B cell (primary cell): ENCODE measurements around the gene TTLL11. TPM values are rescaled to one million over a fixed set of nuclear protein-coding genes. Genes with fewer than 3 reads are reported as not detected.

Source experiments
- ATAC-seq: fragments of 200-7000 bp; cut with Tn5 transposase; one replicate; pipeline ENCODE4 v1.10.0; 2021; ENCODE audit warnings: low read depth, mild to moderate bottlenecking, moderate number of reproducible peaks, moderate library complexity
- CTCF ChIA-PET: fragments of 350-600 bp; sonication (Branson Sonifier 250); formaldehyde crosslinking; loops from one replicate; lab custom pipeline; 2021; ENCODE audit warnings: antibody characterized with exemption, inconsistent platforms; lab: Charles Lee
- POLR2A ChIA-PET: fragments of 350-600 bp; sonication (Branson Sonifier 250); formaldehyde crosslinking; loops from one replicate; lab custom pipeline; 2021; ENCODE audit warnings: antibody characterized with exemption; lab: Charles Lee
- DNase-seq: peaks from one replicate; pipeline ENCODE4 v3.0.0; 2013
- H2AFZ ChIP-seq: 2 replicates; pipeline ENCODE4 v1.6.1; 2012; ENCODE audit warnings: mild to moderate bottlenecking, low read depth, low read length; ENCODE audit not compliant: insufficient read depth, poor library complexity, severe bottlenecking
- H3K27ac ChIP-seq, 2 donors: 1 replicate in 1 of 2; 2 replicates in 1 of 2; pipeline ENCODE4 v1.5.1; 2012 to 2013; ENCODE audit warnings: low read length in 2 of 2, mild to moderate bottlenecking in 2 of 2, moderate library complexity in 1 of 2
- H3K27me3 ChIP-seq, 4 experiments: fragments of 200-600 bp in 1 of 4; sonication (generic) in 1 of 4; replicated peaks in 1 of 4; 1 replicate in 2 of 4; 2 replicates in 2 of 4; pipeline versions ENCODE4 v1.6.1 to v1.7.0; 2013 to 2016; ENCODE audit warnings: low read length in 3 of 4, mild to moderate bottlenecking in 2 of 4, mixed read lengths in 1 of 4, moderate library complexity in 1 of 4; ENCODE audit not compliant: insufficient read depth in 4 of 4, control insufficient read depth in 3 of 4; ENCODE audit errors: control extremely low read depth in 1 of 4
- H3K36me3 ChIP-seq, 2 experiments: replicated peaks in 1 of 2; 1 replicate in 1 of 2; 2 replicates in 1 of 2; pipeline versions ENCODE4 v1.6.1 to v1.7.1; 2013; ENCODE audit warnings: low read length in 1 of 2; ENCODE audit not compliant: insufficient read depth in 2 of 2, control insufficient read depth in 1 of 2; ENCODE audit errors: control extremely low read depth in 1 of 2, extremely low read depth in 1 of 2
- H3K4me1 ChIP-seq, 2 donors: fragments of 200-600 bp in 1 of 2; sonication (generic) in 1 of 2; 1 replicate in 1 of 2; 2 replicates in 1 of 2; pipeline versions ENCODE4 v1.5.1 to v1.6.1; 2013 to 2017; ENCODE audit warnings: low read length in 2 of 2; ENCODE audit not compliant: control insufficient read depth in 2 of 2, insufficient read depth in 2 of 2
- H3K4me2 ChIP-seq: replicated peaks from 2 replicates; pipeline ENCODE3; 2012; ENCODE audit warnings: mild to moderate bottlenecking, low read depth, low read length; ENCODE audit not compliant: poor library complexity, severe bottlenecking
- H3K4me3 ChIP-seq, 5 experiments: fragments of 200-600 bp in 1 of 5; sonication (generic) in 1 of 5; 1 replicate in 3 of 5; 2 replicates in 2 of 5; pipeline versions ENCODE4 v1.5.1 to v1.7.0; 2011 to 2016; ENCODE audit warnings: low read length in 4 of 5, mild to moderate bottlenecking in 4 of 5, low read depth in 2 of 5, control low read depth in 1 of 5, moderate library complexity in 1 of 5; ENCODE audit not compliant: insufficient read depth in 1 of 5; ENCODE audit errors: control extremely low read depth in 1 of 5, extremely low read depth in 1 of 5
- H3K79me2 ChIP-seq: fragments of 200-600 bp; sonication (generic); one replicate; pipeline ENCODE4 v1.6.0; 2016; ENCODE audit warnings: low read length; ENCODE audit not compliant: control insufficient read depth, insufficient read depth
- H3K9ac ChIP-seq: fragments of 200-600 bp; sonication (generic); 2 replicates; pipeline ENCODE4 v1.6.1; 2017; ENCODE audit warnings: mild to moderate bottlenecking, low read length, moderate library complexity
- H3K9me3 ChIP-seq, 3 donors: one replicate each; pipeline versions ENCODE4 v1.6.1 to v1.7.1; 2013; ENCODE audit warnings: low read length in 2 of 3; ENCODE audit not compliant: control insufficient read depth in 2 of 3, insufficient read depth in 1 of 3; ENCODE audit errors: control extremely low read depth in 1 of 3
- H4K20me1 ChIP-seq: 2 replicates; pipeline ENCODE4 v1.6.0; 2012; ENCODE audit warnings: mild to moderate bottlenecking, low read length; ENCODE audit not compliant: insufficient read depth, control insufficient read depth, poor library complexity, severe bottlenecking
- H3K27ac Mint-ChIP-seq: one replicate; pipeline ENCODE4 v1.8.0; 2021; ENCODE audit warnings: mixed read lengths
- H3K27me3 Mint-ChIP-seq: one replicate; pipeline ENCODE4 v1.8.0; 2021; ENCODE audit warnings: mixed read lengths
- H3K4me1 Mint-ChIP-seq: one replicate; pipeline ENCODE4 v1.8.0; 2021; ENCODE audit warnings: mixed read lengths
- H3K4me3 Mint-ChIP-seq: one replicate; pipeline ENCODE4 v1.8.0; 2021; ENCODE audit warnings: mixed read lengths
- H3K9me3 Mint-ChIP-seq: one replicate; pipeline ENCODE4 v1.8.0; 2022; ENCODE audit warnings: mixed read lengths; ENCODE audit not compliant: insufficient read depth
- CTCF ChIP-seq: fragments of 200-600 bp; IDR thresholded peaks from one replicate; pipeline ENCODE4 v1.8.0; 2022; ENCODE audit warnings: antibody characterized with exemption, mild to moderate bottlenecking
- EZH2 ChIP-seq: IDR thresholded peaks from 2 replicates; pipeline ENCODE4 v1.6.1; 2012; ENCODE audit warnings: borderline replicate concordance, low read depth, mild to moderate bottlenecking, moderate library complexity, low read length; ENCODE audit not compliant: insufficient read depth, poor library complexity, severe bottlenecking
- WGBS: methylation state at CpG from one replicate; pipeline ENCODE4 v1.1.5; 2013; ENCODE audit warnings: missing lambda C conversion rate; ENCODE audit not compliant: insufficient coverage; 5-methylcytosine and 5-hydroxymethylcytosine counted together
- intact Hi-C: fragments of 100-400 bp; cut with micrococcal nuclease; formaldehyde crosslinking; loops from one replicate; pipeline ENCODE4 v1.10.0; 2022
- polyA plus RNA-seq: library from polyadenylated mRNA; depleted of rRNA; stranded (reverse); fragments of >200 nt; gene quantifications from 2 replicates; pipeline ENCODE4 v1.2.3, GENCODE V29; 2012
- total RNA-seq, 2 donors: library from RNA; stranded (reverse); fragments of 120-200 nt in 1 of 2; gene quantifications; 1 replicate in 1 of 2; 2 replicates in 1 of 2; pipeline versions ENCODE4 v1.2.3 to v1.2.4, GENCODE V29; 2013 to 2022

The TTLL11 gene
- total and polyA plus RNA-seq, 2 donors (not counting 1 experiment from before 2014, with no cell fraction given) = 3.6 to 3.8 TPM

GRCh38 chr9:121888438-121888775 lies 204.7 kb downstream of the TTLL11 start:
- CTCF ChIA-PET = no interaction called here
- Histone ChIP-seq H2AFZ (no peak overlapping the region), H3K4me2 (no peak overlapping the region), H3K4me1 (peaks cover 0 to 4% of the 10 kb centered on the region in 2 donors), H3K9ac (no peak overlapping the region), H4K20me1 (no peaks in the 10 kb centered on the region), H3K36me3 (no peaks in the 10 kb centered on the region), H3K9me3 (no peaks in the 10 kb centered on the region), H3K4me3 (no peak overlapping the region), H3K27ac (no peak overlapping the region), H3K79me2 (no peaks in the 10 kb centered on the region), H3K27me3 (no peaks in the 10 kb centered on the region)
- Mint-ChIP-seq H3K4me3 (no peak overlapping the region), H3K27ac (no peak overlapping the region), H3K9me3 (no peaks in the 10 kb centered on the region), H3K27me3 (no peaks in the 10 kb centered on the region), H3K4me1 (peaks cover 21% of the 10 kb centered on the region)
- TF ChIP-seq EZH2 (no peak), CTCF (no peak)
- DNase-seq = no peak
- 95% methylated on average over 4 of the region's 4 CpGs for WGBS
- ATAC-seq = no peak
- POLR2A ChIA-PET = no interaction called here
- intact Hi-C loops = no loop called here

- Mint-ChIP-seq H3K4me3 (no peak overlapping the region), H3K27ac (no peak overlapping the region), H3K4me1 (peaks cover 21% of the 10 kb centered on the region), H3K9me3 (no peaks in the 10 kb centered on the region), H3K27me3 (no peaks in the 10 kb centered on the region)
- Histone ChIP-seq H3K36me3 (no peaks in the 10 kb centered on the region), H3K4me1 (peaks cover 0 to 4% of the 10 kb centered on the region in 2 donors), H4K20me1 (no peaks in the 10 kb centered on the region), H3K9me3 (no peaks in the 10 kb centered on the region), H3K4me2 (no peak overlapping the region), H3K27ac (no peak overlapping the region), H3K9ac (no peak overlapping the region), H3K4me3 (no peak overlapping the region), H3K79me2 (no peaks in the 10 kb centered on the region), H3K27me3 (no peaks in the 10 kb centered on the region), H2AFZ (no peak overlapping the region)
- intact Hi-C loops = no loop called here
- no peak for DNase-seq
- 90% methylated on average over 10 of the region's 13 CpGs for WGBS
- no peak for TF ChIP-seq CTCF
- TF ChIP-seq EZH2 = no peak
- CTCF ChIA-PET = interaction anchor here (0.9 kb wide), 1 partner anchor 10 kb away, joined by 3 read pairs; no protein-coding TSS in a partner anchor
- ATAC-seq = no peak
- POLR2A ChIA-PET = no interaction called here
Measured at GRCh38 chr9:121887553-121888437, 205.3 kb downstream of the TTLL11 start.
